ENCODE data around the gene A4GALT.

- TF ChIP-seq, protein P1, sequence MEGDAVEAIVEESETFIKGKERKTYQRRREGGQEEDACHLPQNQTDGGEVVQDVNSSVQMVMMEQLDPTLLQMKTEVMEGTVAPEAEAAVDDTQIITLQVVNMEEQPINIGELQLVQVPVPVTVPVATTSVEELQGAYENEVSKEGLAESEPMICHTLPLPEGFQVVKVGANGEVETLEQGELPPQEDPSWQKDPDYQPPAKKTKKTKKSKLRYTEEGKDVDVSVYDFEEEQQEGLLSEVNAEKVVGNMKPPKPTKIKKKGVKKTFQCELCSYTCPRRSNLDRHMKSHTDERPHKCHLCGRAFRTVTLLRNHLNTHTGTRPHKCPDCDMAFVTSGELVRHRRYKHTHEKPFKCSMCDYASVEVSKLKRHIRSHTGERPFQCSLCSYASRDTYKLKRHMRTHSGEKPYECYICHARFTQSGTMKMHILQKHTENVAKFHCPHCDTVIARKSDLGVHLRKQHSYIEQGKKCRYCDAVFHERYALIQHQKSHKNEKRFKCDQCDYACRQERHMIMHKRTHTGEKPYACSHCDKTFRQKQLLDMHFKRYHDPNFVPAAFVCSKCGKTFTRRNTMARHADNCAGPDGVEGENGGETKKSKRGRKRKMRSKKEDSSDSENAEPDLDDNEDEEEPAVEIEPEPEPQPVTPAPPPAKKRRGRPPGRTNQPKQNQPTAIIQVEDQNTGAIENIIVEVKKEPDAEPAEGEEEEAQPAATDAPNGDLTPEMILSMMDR (IDR thresholded peaks at IDR 0.05 in 4 of 5, conservative IDR thresholded peaks at IDR 0.05 in 1 of 5), result no peak
- TF ChIP-seq POLR2A (IDR thresholded peaks at IDR 0.05), result no peak
These were observed 28.2 kb downstream of the A4GALT start for GRCh38 chr22:42692239-42693054.

All from gastrocnemius medialis (tissue), 4 donors.